Measurements from ENCODE around the gene SMYD3.

DNA sequence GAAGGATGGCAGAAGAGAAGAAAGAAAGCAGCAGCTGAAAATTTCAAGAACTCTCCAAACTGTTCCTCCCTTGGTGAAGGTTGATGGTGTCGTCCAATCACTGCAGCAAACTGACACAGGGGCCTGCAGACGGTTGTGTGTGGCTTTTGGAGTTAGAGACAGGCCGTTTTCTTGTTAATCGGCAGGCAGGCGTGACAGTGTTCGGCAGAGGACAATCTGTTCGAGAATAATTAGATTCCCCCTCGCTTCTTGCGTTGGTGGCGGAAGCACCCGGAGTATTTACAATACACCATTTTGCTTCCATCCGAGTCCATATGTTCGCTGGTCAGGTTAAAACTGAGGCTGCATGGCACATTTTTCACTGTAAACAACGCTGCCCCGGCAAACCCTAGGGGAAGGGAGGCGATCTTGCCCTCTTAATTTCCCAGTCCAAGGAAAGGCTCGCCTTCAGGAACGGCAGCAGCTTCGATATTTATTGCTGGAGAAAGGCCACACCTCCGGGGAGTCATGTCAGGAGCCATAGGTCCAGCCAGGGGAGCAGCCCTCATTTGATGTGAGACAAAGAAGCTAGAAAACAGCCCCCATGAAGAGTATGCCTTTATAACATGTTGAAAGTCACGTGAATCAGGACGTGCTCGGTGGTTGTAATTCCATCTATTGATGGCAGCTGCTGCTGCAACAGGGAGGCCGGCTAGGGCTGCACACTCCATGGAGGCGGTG, 360.1 kb downstream of the SMYD3 start:
- TF ChIP-seq, protein P1, sequence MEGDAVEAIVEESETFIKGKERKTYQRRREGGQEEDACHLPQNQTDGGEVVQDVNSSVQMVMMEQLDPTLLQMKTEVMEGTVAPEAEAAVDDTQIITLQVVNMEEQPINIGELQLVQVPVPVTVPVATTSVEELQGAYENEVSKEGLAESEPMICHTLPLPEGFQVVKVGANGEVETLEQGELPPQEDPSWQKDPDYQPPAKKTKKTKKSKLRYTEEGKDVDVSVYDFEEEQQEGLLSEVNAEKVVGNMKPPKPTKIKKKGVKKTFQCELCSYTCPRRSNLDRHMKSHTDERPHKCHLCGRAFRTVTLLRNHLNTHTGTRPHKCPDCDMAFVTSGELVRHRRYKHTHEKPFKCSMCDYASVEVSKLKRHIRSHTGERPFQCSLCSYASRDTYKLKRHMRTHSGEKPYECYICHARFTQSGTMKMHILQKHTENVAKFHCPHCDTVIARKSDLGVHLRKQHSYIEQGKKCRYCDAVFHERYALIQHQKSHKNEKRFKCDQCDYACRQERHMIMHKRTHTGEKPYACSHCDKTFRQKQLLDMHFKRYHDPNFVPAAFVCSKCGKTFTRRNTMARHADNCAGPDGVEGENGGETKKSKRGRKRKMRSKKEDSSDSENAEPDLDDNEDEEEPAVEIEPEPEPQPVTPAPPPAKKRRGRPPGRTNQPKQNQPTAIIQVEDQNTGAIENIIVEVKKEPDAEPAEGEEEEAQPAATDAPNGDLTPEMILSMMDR (IDR thresholded peaks at IDR 0.05): no peak
- no peak for TF ChIP-seq POLR2A (IDR thresholded peaks at IDR 0.05)
